HEK293 (cell line): Measurements from ENCODE around the gene ITGA3.
"Not testable (repeated sequence)": the region's sequence is repeated elsewhere in the genome, so short reads cannot be mapped to it uniquely, and the experiment has no call there.

Source experiments
- CTCF ChIA-PET: fragments of 350-600 bp; formaldehyde crosslinking; extraction: SDS; loops from one replicate; lab custom pipeline; 2021; ENCODE audit warnings: antibody characterized with exemption; lab: Yijun Ruan, JAX
- POLR2A ChIA-PET: fragments of 300-600 bp; formaldehyde crosslinking; extraction: SDS; loops from one replicate; lab custom pipeline; 2020; ENCODE audit warnings: antibody characterized with exemption, inconsistent platforms; lab: Yijun Ruan, JAX
- H3K27ac ChIP-seq: fragments of 200-500 bp; sonication (Bioruptor generic); 2 replicates; pipeline ENCODE4 v1.5.1; 2014; ENCODE audit warnings: low read depth, low read length, control low read depth, inconsistent platforms; ENCODE audit errors: extremely low read depth
- H3K36me3 ChIP-seq, 2 experiments: fragments of 200-500 bp in 1 of 2; sonication (Bioruptor generic) in 1 of 2; 1 replicate in 1 of 2; 2 replicates in 1 of 2; pipeline ENCODE4 v1.5.1; 2014 to 2017; ENCODE audit warnings: inconsistent platforms in 2 of 2, low read length in 2 of 2; ENCODE audit not compliant: control insufficient read depth in 2 of 2, insufficient read depth in 1 of 2
- H3K4me1 ChIP-seq: fragments of 200-500 bp; sonication (Bioruptor generic); 2 replicates; pipeline ENCODE4 v1.5.1; 2014; ENCODE audit warnings: mild to moderate bottlenecking, low read length, inconsistent platforms; ENCODE audit not compliant: control insufficient read depth, insufficient read depth
- H3K4me3 ChIP-seq: 2 replicates; pipeline ENCODE4 v1.5.1; 2011; ENCODE audit warnings: low read depth, mild to moderate bottlenecking, control low read depth, low read length, moderate library complexity
- H3K9me3 ChIP-seq: fragments of 200-500 bp; sonication (Bioruptor generic); 2 replicates; pipeline ENCODE4 v1.5.1; 2014; ENCODE audit warnings: low read depth, low read length, inconsistent platforms; ENCODE audit not compliant: control insufficient read depth, insufficient read depth
- GLI2 ChIP-seq: fragments of 450-650 bp; formaldehyde crosslinking; IDR thresholded peaks from 2 replicates; pipeline ENCODE4; 2017; ENCODE audit warnings: missing biosample characterization, missing genetic modification characterization, low read depth, borderline replicate concordance
- KLF8 ChIP-seq: fragments of 450-650 bp; formaldehyde crosslinking; IDR thresholded peaks from 2 replicates; pipeline ENCODE4 v1.5.1; 2016; ENCODE audit warnings: missing biosample characterization, missing genetic modification characterization
- SETDB1 ChIP-seq: IDR thresholded peaks from one replicate; pipeline ENCODE4 v1.6.1; 2017; ENCODE audit warnings: mild to moderate bottlenecking, low read length, moderate library complexity, mixed read lengths; ENCODE audit not compliant: insufficient read length
- SP2 ChIP-seq: fragments of 450-650 bp; formaldehyde crosslinking; IDR thresholded peaks from 2 replicates; pipeline ENCODE4 v1.5.1; 2016; ENCODE audit warnings: missing biosample characterization, missing genetic modification characterization
- WT1 ChIP-seq: fragments of 450-650 bp; formaldehyde crosslinking; IDR thresholded peaks from 2 replicates; pipeline ENCODE4 v1.5.1; 2016; ENCODE audit warnings: missing biosample characterization, missing genetic modification characterization
- ZBTB1 ChIP-seq: fragments of 450-650 bp; formaldehyde crosslinking; IDR thresholded peaks from 2 replicates; pipeline ENCODE4 v1.5.1; 2016; ENCODE audit warnings: missing biosample characterization, missing genetic modification characterization
- ZBTB48 ChIP-seq: fragments of 450-650 bp; formaldehyde crosslinking; IDR thresholded peaks from 2 replicates; pipeline ENCODE4 v1.5.1; 2016; ENCODE audit warnings: missing biosample characterization, missing genetic modification characterization
- ZFHX2 ChIP-seq: fragments of 450-650 bp; formaldehyde crosslinking; conservative IDR thresholded peaks from 2 replicates; pipeline ENCODE4 v1.5.1; 2016; ENCODE audit warnings: missing biosample characterization, missing genetic modification characterization
- ZNF2 ChIP-seq: fragments of 450-650 bp; formaldehyde crosslinking; IDR thresholded peaks from 2 replicates; pipeline ENCODE4 v1.5.1; 2016; ENCODE audit warnings: missing biosample characterization, missing genetic modification characterization
- ZNF302 ChIP-seq: fragments of 450-650 bp; formaldehyde crosslinking; IDR thresholded peaks from 2 replicates; pipeline ENCODE4 v1.5.1; 2016; ENCODE audit warnings: missing biosample characterization, missing genetic modification characterization, low read depth
- ZNF530 ChIP-seq: fragments of 450-650 bp; formaldehyde crosslinking; IDR thresholded peaks from 2 replicates; pipeline ENCODE4 v1.5.1; 2016; ENCODE audit warnings: low read depth, missing biosample characterization, missing genetic modification characterization
- ZNF600 ChIP-seq: fragments of 450-650 bp; formaldehyde crosslinking; IDR thresholded peaks from 2 replicates; pipeline ENCODE4 v1.5.1; 2016; ENCODE audit warnings: missing biosample characterization, missing genetic modification characterization
- ZNF610 ChIP-seq: fragments of 450-650 bp; formaldehyde crosslinking; IDR thresholded peaks from 2 replicates; pipeline ENCODE4 v1.5.1; 2016; ENCODE audit warnings: missing biosample characterization, missing genetic modification characterization, borderline replicate concordance
- ZNF768 ChIP-seq: fragments of 450-650 bp; formaldehyde crosslinking; IDR thresholded peaks from 2 replicates; pipeline ENCODE4 v1.5.1; 2018; ENCODE audit warnings: missing biosample characterization, mild to moderate bottlenecking, missing genetic modification characterization
- TF ChIP-seq, protein P1 (sequence below): IDR thresholded peaks from 2 replicates; pipeline ENCODE4 v1.6.1; 2011; ENCODE audit warnings: mild to moderate bottlenecking, low read depth, low read length, borderline replicate concordance
- TF ChIP-seq, protein P2 (sequence below): fragments of 450-650 bp; formaldehyde crosslinking; IDR thresholded peaks from 2 replicates; pipeline ENCODE4 v1.5.1; 2016; ENCODE audit warnings: missing biosample characterization, missing genetic modification characterization
- TF ChIP-seq, protein P3 (sequence below): fragments of 450-650 bp; formaldehyde crosslinking; IDR thresholded peaks from 2 replicates; pipeline ENCODE4 v1.5.1; 2016; ENCODE audit warnings: missing biosample characterization, missing genetic modification characterization
- TF ChIP-seq, protein P4 (sequence below): fragments of 450-650 bp; formaldehyde crosslinking; IDR thresholded peaks from 2 replicates; pipeline ENCODE4 v1.5.1; 2017; ENCODE audit warnings: missing biosample characterization, missing genetic modification characterization

Gene ITGA3

DNA sequence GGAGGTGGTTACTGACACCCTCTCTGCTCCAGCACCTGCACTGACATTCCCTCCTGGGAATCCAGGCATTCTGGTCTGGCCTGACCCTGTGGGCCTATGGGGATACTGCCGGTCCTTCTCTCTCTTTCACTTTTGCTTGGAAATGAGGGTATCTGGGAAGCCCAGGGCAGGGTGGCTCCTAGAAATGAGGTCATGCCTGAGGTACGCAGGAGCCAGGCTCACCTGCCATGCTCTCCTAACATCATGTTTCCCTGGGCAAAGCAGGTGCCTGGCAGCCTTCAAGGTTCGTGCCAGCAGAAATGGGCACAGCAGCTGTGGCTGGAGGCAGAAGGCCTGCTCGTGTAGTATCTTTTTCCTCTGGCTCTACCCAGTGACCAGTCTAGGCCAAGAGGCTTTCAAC is 3.3 kb downstream of the ITGA3 start:
- H3K4me3 ChIP-seq, result no peak overlapping the region
- ChIA-PET POLR2A (interaction anchor here (0.6 kb wide), 1 partner anchor 20 kb away, joined by 4 read pairs; no protein-coding TSS in a partner anchor), CTCF (interaction anchor here (3.2 to 5.2 kb wide), 2 partner anchors 28 to 35 kb away, joined by 18 to 28 read pairs; no protein-coding TSS in a partner anchor)
- no peak overlapping the region for H3K27ac ChIP-seq
- H3K36me3 ChIP-seq, result no peaks in the 10 kb centered on the region
- H3K9me3 ChIP-seq, result no peaks in the 10 kb centered on the region
- TF ChIP-seq KLF8 (tag by site-specific recombination) (no peak), ZNF530 (no peak), ZNF600 (tag by site-specific recombination) (peak; percentile 50; the same call in 1 of the 2 replicates), SETDB1 (no peak), ZBTB48 (no peak)
- TF ChIP-seq, protein P1, sequence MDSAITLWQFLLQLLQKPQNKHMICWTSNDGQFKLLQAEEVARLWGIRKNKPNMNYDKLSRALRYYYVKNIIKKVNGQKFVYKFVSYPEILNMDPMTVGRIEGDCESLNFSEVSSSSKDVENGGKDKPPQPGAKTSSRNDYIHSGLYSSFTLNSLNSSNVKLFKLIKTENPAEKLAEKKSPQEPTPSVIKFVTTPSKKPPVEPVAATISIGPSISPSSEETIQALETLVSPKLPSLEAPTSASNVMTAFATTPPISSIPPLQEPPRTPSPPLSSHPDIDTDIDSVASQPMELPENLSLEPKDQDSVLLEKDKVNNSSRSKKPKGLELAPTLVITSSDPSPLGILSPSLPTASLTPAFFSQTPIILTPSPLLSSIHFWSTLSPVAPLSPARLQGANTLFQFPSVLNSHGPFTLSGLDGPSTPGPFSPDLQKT, result no peak
- TF ChIP-seq, protein P2, sequence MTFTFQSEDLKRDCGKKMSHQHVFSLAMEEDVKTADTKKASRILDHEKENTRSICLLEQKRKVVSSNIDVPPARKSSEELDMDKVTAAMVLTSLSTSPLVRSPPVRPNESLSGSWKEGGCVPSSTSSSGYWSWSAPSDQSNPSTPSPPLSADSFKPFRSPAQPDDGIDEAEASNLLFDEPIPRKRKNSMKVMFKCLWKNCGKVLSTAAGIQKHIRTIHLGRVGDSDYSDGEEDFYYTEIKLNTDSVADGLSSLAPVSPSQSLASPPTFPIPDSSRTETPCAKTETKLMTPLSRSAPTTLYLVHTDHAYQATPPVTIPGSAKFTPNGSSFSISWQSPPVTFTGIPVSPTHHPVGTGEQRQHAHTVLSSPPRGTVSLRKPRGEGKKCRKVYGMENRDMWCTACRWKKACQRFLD (tag by site-specific recombination), result no peak
- TF ChIP-seq, protein P3, sequence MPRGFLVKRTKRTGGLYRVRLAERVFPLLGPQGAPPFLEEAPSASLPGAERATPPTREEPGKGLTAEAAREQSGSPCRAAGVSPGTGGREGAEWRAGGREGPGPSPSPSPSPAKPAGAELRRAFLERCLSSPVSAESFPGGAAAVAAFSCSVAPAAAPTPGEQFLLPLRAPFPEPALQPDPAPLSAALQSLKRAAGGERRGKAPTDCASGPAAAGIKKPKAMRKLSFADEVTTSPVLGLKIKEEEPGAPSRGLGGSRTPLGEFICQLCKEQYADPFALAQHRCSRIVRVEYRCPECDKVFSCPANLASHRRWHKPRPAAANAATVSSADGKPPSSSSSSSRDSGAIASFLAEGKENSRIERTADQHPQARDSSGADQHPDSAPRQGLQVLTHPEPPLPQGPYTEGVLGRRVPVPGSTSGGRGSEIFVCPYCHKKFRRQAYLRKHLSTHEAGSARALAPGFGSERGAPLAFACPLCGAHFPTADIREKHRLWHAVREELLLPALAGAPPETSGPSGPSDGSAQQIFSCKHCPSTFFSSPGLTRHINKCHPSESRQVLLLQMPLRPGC (tag by site-specific recombination), result no peak
- H3K4me1 ChIP-seq, result peaks cover 4% of the 10 kb centered on the region

DNA sequence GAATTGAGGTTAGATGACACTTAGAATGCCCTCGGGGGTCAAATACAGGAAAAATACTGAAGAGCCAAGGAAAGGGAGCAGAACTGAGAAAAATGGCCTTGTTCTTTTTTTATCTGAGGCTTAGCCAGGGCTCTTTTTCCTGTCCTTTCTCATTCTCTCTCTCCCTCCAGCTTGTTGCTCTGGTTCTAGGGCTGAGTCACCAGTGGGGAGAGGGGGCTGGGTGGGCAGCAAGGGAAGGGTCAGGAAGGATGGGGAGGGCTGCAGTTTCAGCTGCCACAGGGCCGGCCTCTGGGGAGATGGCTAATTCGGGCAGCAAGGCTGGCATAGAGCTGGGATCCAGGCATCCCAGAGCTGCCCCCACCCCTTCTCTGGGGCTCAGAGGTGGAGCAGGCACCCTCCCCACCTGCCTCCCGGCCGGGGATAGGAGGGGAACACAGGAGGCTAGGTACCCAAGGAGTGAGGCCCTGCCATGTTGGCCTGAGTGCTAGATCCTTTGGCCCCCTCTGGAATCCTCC is 3.9 kb downstream of the ITGA3 start:
- TF ChIP-seq ZNF302 (tag by site-specific recombination), result no peak
- TF ChIP-seq ZNF768 (tag by site-specific recombination), result no peak
- no peak for TF ChIP-seq ZNF610
- no peak for TF ChIP-seq GLI2
- TF ChIP-seq ZBTB1 (tag by site-specific recombination), result no peak
- TF ChIP-seq, all 188 proteins: peak for 0
- CTCF ChIA-PET, result interaction anchor here (0.5 to 5.2 kb wide), 4 partner anchors 22 to 689 kb away, joined by 3 to 28 read pairs (median 8); no protein-coding TSS in a partner anchor
- Histone ChIP-seq H3K36me3 (no peaks in the 10 kb centered on the region), H3K4me1 (peaks cover 7% of the 10 kb centered on the region), H3K27ac (no peak overlapping the region), H3K9me3 (no peaks in the 10 kb centered on the region), H3K4me3 (no peak overlapping the region)
- POLR2A ChIA-PET, result interaction anchor here (0.6 kb wide), 1 partner anchor 21 kb away, joined by 4 read pairs; no protein-coding TSS in a partner anchor

GRCh38 chr17:50060951-50061712 is 5.2 kb downstream of the ITGA3 start:
- Histone ChIP-seq H3K36me3 (no peaks in the 10 kb centered on the region), H3K9me3 (no peaks in the 10 kb centered on the region), H3K4me3 (no peak overlapping the region), H3K27ac (no peak overlapping the region), H3K4me1 (peaks cover 5% of the 10 kb centered on the region)
- CTCF ChIA-PET, result interaction anchor here (0.6 to 5.2 kb wide), 7 partner anchors 18 to 60 kb away, joined by 3 to 28 read pairs (median 3); no protein-coding TSS in a partner anchor
- POLR2A ChIA-PET, result no interaction called here
- TF ChIP-seq SP2, result 0 out of 2 replicates have a peak, but pooled peaks have one; percentile 10
- TF ChIP-seq WT1, result no peak
- TF ChIP-seq, protein P4, sequence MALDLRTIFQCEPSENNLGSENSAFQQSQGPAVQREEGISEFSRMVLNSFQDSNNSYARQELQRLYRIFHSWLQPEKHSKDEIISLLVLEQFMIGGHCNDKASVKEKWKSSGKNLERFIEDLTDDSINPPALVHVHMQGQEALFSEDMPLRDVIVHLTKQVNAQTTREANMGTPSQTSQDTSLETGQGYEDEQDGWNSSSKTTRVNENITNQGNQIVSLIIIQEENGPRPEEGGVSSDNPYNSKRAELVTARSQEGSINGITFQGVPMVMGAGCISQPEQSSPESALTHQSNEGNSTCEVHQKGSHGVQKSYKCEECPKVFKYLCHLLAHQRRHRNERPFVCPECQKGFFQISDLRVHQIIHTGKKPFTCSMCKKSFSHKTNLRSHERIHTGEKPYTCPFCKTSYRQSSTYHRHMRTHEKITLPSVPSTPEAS (tag by site-specific recombination), result no peak
- TF ChIP-seq ZNF2 (tag by site-specific recombination), result no peak
- 0 out of 2 replicates have a peak, but pooled peaks have one; percentile 19 for TF ChIP-seq ZFHX2 (tag by site-specific recombination)

DNA sequence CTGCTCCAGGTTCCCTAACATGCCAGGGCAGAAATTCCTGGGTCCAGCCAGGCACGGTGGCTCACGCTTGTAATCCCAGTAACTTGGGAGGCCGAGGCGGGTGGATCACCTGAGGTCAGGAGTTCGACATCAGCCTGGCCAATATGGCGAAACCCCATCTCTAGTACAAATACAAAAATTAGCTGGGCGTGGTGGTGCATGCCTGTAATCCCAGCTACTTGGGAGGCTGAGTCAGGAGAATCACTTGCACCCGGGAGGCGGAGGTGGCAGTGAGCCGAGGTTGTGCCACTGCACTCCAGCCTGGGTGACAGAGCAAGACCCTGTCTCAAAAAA is 5.8 kb downstream of the ITGA3 start:
- CTCF ChIA-PET, result interaction anchor here (0.7 to 5.2 kb wide), 3 partner anchors 32 to 236 kb away, joined by 3 to 28 read pairs (median 5); no protein-coding TSS in a partner anchor
- H3K4me3 ChIP-seq, H3K36me3 ChIP-seq, H3K27ac ChIP-seq, POLR2A ChIA-PET, H3K4me1 ChIP-seq, H3K9me3 ChIP-seq: not testable (repeated sequence)
